HFF-Myc (cell line): Measurements from ENCODE around the gene BPIFB4.
A peak's percentile ranks its signal among the peaks of the same experiment; 100 is the strongest.

Experiments
- DNase-seq: peaks from one replicate; pipeline ENCODE4 v3.0.0-alpha.2; 2011; ENCODE audit warnings: low read depth; ENCODE audit errors: extremely low read depth
- H3K4me3 ChIP-seq: replicated peaks from 2 replicates; pipeline ENCODE4 v1.5.1; 2011; ENCODE audit warnings: low read depth, mild to moderate bottlenecking, control low read depth, low read length
- TF ChIP-seq, protein P1 (sequence below): IDR thresholded peaks from 2 replicates; pipeline ENCODE4 v1.5.1; 2012; ENCODE audit warnings: mild to moderate bottlenecking, low read depth, low read length, control low read depth; ENCODE audit errors: missing control alignments

BPIFB4 gene

DNA sequence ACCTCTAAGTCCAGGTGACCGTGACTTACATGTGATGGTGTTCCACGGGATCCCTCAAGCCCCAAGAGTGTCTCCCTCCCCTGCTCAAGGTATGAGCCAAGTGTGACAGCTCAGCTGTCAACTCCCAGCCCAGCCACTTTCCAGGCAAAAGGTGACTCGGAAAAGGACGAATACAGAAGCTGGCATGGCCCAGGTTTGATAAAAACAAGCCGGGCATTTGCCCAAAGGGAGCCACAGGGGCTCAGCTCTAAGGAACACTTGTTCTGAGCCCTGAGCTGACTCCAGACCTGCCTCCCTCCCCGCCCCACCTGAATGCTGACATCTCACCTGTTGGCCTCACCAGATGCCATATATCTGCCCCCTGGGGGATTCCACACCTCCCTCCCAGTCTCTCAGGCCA, 45.6 kb downstream of the BPIFB4 start:
- TF ChIP-seq, protein P1, sequence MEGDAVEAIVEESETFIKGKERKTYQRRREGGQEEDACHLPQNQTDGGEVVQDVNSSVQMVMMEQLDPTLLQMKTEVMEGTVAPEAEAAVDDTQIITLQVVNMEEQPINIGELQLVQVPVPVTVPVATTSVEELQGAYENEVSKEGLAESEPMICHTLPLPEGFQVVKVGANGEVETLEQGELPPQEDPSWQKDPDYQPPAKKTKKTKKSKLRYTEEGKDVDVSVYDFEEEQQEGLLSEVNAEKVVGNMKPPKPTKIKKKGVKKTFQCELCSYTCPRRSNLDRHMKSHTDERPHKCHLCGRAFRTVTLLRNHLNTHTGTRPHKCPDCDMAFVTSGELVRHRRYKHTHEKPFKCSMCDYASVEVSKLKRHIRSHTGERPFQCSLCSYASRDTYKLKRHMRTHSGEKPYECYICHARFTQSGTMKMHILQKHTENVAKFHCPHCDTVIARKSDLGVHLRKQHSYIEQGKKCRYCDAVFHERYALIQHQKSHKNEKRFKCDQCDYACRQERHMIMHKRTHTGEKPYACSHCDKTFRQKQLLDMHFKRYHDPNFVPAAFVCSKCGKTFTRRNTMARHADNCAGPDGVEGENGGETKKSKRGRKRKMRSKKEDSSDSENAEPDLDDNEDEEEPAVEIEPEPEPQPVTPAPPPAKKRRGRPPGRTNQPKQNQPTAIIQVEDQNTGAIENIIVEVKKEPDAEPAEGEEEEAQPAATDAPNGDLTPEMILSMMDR, result no peak
- DNase-seq, result no peak
- no peak overlapping the region for H3K4me3 ChIP-seq

DNA sequence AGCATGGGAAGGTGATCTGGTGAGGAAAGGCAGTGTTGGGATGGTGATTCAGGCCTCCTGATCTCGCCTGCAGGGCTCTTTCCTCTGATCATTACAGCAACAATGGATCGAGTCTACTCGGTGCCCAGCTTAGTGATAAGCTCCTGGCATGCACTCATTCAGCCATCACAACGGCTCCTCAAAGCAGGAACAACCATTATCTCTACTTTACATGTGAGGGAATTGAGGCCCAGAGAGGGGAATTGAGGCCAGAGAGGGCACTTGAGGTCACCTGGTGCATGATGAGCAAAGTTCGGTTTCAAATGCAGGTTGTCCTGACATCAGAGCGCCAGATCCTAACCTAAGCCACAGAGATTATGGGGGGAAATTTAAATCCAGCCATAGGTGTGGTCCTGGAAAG, 46.5 kb downstream of the BPIFB4 start:
- no peak for DNase-seq
- no peak overlapping the region for H3K4me3 ChIP-seq
- TF ChIP-seq, protein P1, result no peak

DNA sequence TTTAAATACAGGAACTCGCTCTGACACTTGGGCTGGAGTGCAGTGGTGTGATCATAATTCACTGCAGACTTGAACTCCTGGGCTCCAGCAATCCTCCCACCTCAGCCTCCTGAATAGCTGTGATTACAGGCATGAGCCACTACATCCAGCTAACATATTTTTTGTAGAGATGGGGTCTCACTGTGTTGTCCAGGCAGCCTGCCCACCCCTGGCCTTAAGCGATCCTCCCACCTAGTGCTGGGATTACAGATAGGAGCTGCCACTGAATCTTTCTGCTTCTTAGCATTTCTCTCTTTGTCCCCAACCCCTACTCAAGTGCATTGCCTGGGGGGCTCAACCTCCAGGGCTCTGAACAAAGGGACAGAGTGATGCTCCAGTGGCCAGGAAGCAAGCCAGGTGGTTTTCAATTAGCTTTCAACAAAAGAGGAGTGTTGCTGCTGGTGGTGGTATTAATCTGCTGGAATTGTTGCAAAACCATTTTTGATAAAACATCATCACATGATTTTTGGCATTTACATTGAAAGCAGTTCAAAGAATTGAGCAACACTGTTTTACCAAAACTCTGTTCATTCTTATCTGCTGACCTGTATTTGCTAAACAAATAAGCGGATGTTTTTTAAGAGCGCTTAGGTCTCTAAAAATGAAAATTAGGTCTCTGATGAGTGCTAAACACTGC, 48.1 kb downstream of the BPIFB4 start:
- DNase-seq, result no peak
- TF ChIP-seq, protein P1, result no peak
- no peak overlapping the region for H3K4me3 ChIP-seq

- no peak overlapping the region for H3K4me3 ChIP-seq
- TF ChIP-seq, protein P1, result no peak
- peak; percentile 4 for DNase-seq
These were observed 51.2 kb downstream of the BPIFB4 start for GRCh38 chr20:33130568-33131061.

- no peak overlapping the region for H3K4me3 ChIP-seq
- DNase-seq, result no peak
- TF ChIP-seq, protein P1, result no peak
These were observed 52.6 kb downstream of the BPIFB4 start for GRCh38 chr20:33131949-33132473.

DNA sequence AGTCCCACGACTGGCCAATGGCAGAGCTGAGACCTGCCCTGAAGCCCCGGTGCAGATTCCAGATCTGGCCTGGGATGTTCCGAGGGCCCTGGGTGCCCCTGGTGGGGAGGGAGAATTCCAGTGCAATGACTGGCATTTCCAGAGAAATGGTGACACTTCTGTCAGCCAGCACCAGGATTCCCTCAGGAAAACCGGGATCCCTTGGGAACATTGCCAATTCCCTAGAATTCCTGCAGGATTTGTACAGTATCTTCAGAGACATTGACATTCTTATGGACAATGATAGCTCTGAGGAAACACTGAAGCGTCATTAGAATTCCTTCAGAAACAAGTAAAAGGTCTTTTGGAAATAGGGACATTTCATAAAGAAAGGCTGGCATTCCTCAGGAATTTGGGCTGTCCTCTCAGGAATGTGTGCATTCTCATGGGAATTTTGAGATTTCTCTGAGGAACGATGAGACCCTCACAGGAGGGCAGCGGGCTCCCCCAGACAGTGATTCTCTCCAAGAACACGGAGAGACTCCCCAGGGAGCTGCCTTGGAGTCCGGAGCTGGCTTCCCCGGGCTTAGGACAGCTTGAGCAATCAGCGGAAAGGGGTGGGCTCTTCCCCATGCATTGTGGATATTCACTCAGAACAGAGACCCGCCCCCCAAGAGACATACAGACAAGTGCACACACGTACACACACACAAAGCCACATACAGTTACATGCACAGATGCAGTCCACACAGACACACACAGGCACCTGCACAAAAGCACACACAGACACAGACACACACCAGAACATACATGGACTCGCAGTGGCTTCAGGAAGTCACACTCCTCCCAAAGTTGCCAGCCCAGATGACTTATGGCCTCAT, 53.3 kb downstream of the BPIFB4 start:
- no peak overlapping the region for H3K4me3 ChIP-seq
- DNase-seq, result no peak
- TF ChIP-seq, protein P1, result no peak
